ENCODE data around the gene CAPS.

- TF ChIP-seq CTCF (IDR thresholded peaks at IDR 0.05) (no peak), POLR2A (IDR thresholded peaks at IDR 0.05) (no peak)
Observed at GRCh38 chr19:5953030-5953589, 39.1 kb downstream of the CAPS start.

Measured in body of pancreas (tissue), 4 donors.